Esophagus muscularis mucosa (tissue), 4 donors: ENCODE data around the gene TGFBRAP1.

ENCODE experiments used
- CTCF ChIP-seq, 3 experiments: fragments of 200-600 bp in 2 of 3; fragments of 450-650 bp in 1 of 3; sonication (generic) in 2 of 3; IDR thresholded peaks; one replicate each; pipeline ENCODE4 v1.5.1; 2017 to 2019; ENCODE audit warnings: antibody characterized with exemption in 3 of 3, mild to moderate bottlenecking in 2 of 3, moderate library complexity in 1 of 3
- EP300 ChIP-seq: sonication (generic); formaldehyde crosslinking; IDR thresholded peaks from one replicate; pipeline ENCODE4 v1.6.1; 2017; ENCODE audit warnings: antibody characterized with exemption
- POLR2A ChIP-seq: fragments of 450-650 bp; IDR thresholded peaks from one replicate; pipeline ENCODE4 v1.6.1; 2017; ENCODE audit warnings: antibody characterized with exemption, moderate library complexity, mild to moderate bottlenecking, low read depth
- POLR2AphosphoS5 ChIP-seq, 2 donors: sonication (generic); formaldehyde crosslinking; IDR thresholded peaks; one replicate each; pipeline ENCODE4 v1.6.1; 2017; ENCODE audit warnings: antibody characterized with exemption in 2 of 2

- TF ChIP-seq CTCF (IDR thresholded peaks at IDR 0.05) (no peak), EP300 (no peak), POLR2A (no peak), POLR2AphosphoS5 (IDR thresholded peaks at IDR 0.05) (no peak)
These were observed 31.5 kb downstream of the TGFBRAP1 start for GRCh38 chr2:105298017-105298416.
